A549 (cell line): Measurements from ENCODE around the gene GRHL1. TPM values are rescaled to one million over a fixed set of nuclear protein-coding genes. Genes with fewer than 3 reads are reported as not detected.

Source experiments
- ATAC-seq, 2 experiments: fragments of 200-7000 bp in 1 of 2; fragments of >200 bp in 1 of 2; cut with Nextera tagmentation in 1 of 2; cut with Tn5 transposase in 1 of 2; 3 replicates each; pipeline versions ENCODE4 v1.8.0 to v1.9.1; 2018 to 2020; ENCODE audit warnings: mild to moderate bottlenecking in 1 of 2, moderate library complexity in 1 of 2
- CTCF ChIA-PET: fragments of 300-600 bp; sonication (Branson Sonifier 250); formaldehyde crosslinking; extraction: SDS; loops from one replicate; lab custom pipeline; 2021; ENCODE audit warnings: antibody characterized with exemption, inconsistent platforms; lab: Yijun Ruan, JAX
- POLR2A ChIA-PET: fragments of 350-600 bp; formaldehyde crosslinking; extraction: SDS; loops from one replicate; lab custom pipeline; 2021; ENCODE audit warnings: antibody characterized with exemption, inconsistent platforms; lab: Yijun Ruan, JAX
- DNase-seq, 2 experiments: peaks; one replicate each; pipeline versions ENCODE4 v3.0.0 to v3.0.0-alpha.2; 2011 to 2016; ENCODE audit warnings: low read depth in 1 of 2, low spot score in 1 of 2
- FAIRE-seq: peaks from 2 replicates; lab custom pipeline; 2011; peaks lifted over from hg19 to GRCh38; lab: Jason Lieb, UNC
- H3K27ac ChIP-seq, 2 experiments: fragments of >200 bp; sonication (Bioruptor Twin); formaldehyde crosslinking; 3 replicates each; pipeline ENCODE4 v1.5.1; 2016 to 2017
- H3K4me1 ChIP-seq: fragments of >200 bp; sonication (Bioruptor Twin); formaldehyde crosslinking; 3 replicates; pipeline ENCODE4 v1.6.1; 2016
- H3K4me2 ChIP-seq: fragments of >200 bp; sonication (Bioruptor Twin); formaldehyde crosslinking; 3 replicates; pipeline ENCODE4 v1.6.1; 2016
- H3K4me3 ChIP-seq: fragments of >200 bp; sonication (Bioruptor Twin); formaldehyde crosslinking; 3 replicates; pipeline ENCODE4 v1.5.1; 2016
- H3K9me3 ChIP-seq: fragments of >200 bp; sonication (Bioruptor Twin); formaldehyde crosslinking; 3 replicates; pipeline ENCODE4 v1.6.1; 2016
- ATOH8 ChIP-seq: fragments of 250-450 bp; sonication (Bioruptor Pico); IDR thresholded peaks from 2 replicates; pipeline ENCODE4 v1.5.0; 2020; ENCODE audit warnings: low read depth, mild to moderate bottlenecking, moderate library complexity
- CBX2 ChIP-seq: fragments of 200-600 bp; sonication (generic); IDR thresholded peaks from 2 replicates; pipeline ENCODE4 v1.6.1; 2016; ENCODE audit warnings: low read depth, mild to moderate bottlenecking, borderline replicate concordance
- CEBPB ChIP-seq, 2 experiments: fragments of >200 bp in 1 of 2; sonication (Bioruptor Twin) in 1 of 2; formaldehyde crosslinking in 1 of 2; IDR thresholded peaks; 2 replicates each; pipeline ENCODE4 v1.6.1; 2012 to 2016
- CHD2 ChIP-seq: fragments of 150-350 bp; IDR thresholded peaks from 2 replicates; pipeline ENCODE4 v1.6.1; 2014; ENCODE audit warnings: low read length; ENCODE audit not compliant: partially characterized antibody
- CHD4 ChIP-seq: fragments of 200-600 bp; sonication (generic); IDR thresholded peaks from 2 replicates; pipeline ENCODE4 v1.6.1; 2016; ENCODE audit warnings: antibody characterized with exemption, mild to moderate bottlenecking, borderline replicate concordance
- EHF ChIP-seq: fragments of 250-450 bp; sonication (Bioruptor Pico); IDR thresholded peaks from 2 replicates; pipeline ENCODE4 v1.5.0; 2020; ENCODE audit warnings: mild to moderate bottlenecking
- EHMT2 ChIP-seq: fragments of 200-600 bp; sonication (generic); IDR thresholded peaks from 2 replicates; pipeline ENCODE4 v1.6.1; 2016; ENCODE audit warnings: antibody characterized with exemption, low read depth, mild to moderate bottlenecking, moderate library complexity
- ESRRA ChIP-seq: fragments of 150-350 bp; IDR thresholded peaks from 2 replicates; pipeline ENCODE4 v1.6.1; 2014; ENCODE audit warnings: mild to moderate bottlenecking, low read length, borderline replicate concordance
- FOXS1 ChIP-seq: fragments of 250-450 bp; sonication (Bioruptor Pico); IDR thresholded peaks from 2 replicates; pipeline ENCODE4 v1.5.0; 2020; ENCODE audit warnings: mild to moderate bottlenecking, moderate library complexity
- GATA3 ChIP-seq: IDR thresholded peaks from 2 replicates; pipeline ENCODE4 v1.6.1; 2012; ENCODE audit warnings: borderline replicate concordance
- HDAC2 ChIP-seq: fragments of 200-600 bp; sonication (generic); IDR thresholded peaks from 2 replicates; pipeline ENCODE4 v1.6.1; 2016
- HOXB13 ChIP-seq: fragments of 250-450 bp; sonication (Bioruptor Pico); IDR thresholded peaks from 2 replicates; pipeline ENCODE4 v1.5.0; 2020; ENCODE audit warnings: low read depth, mild to moderate bottlenecking, moderate library complexity
- JUNB ChIP-seq: fragments of >200 bp; sonication (Bioruptor Twin); formaldehyde crosslinking; IDR thresholded peaks from 2 replicates; pipeline ENCODE4 v1.6.1; 2016
- KDM1A ChIP-seq: fragments of 200-600 bp; sonication (generic); IDR thresholded peaks from 2 replicates; pipeline ENCODE4 v1.6.1; 2016; ENCODE audit warnings: low read depth, mild to moderate bottlenecking
- KDM5A ChIP-seq: fragments of 200-600 bp; sonication (generic); IDR thresholded peaks from 2 replicates; pipeline ENCODE4 v1.6.1; 2016; ENCODE audit warnings: antibody characterized with exemption, mild to moderate bottlenecking
- MYC ChIP-seq: IDR thresholded peaks from 2 replicates; pipeline ENCODE4 v1.6.1; 2012; ENCODE audit warnings: mild to moderate bottlenecking, inconsistent platforms, low read length, improper control_type of control experiment, borderline replicate concordance
- NFE2L2 ChIP-seq: fragments of 150-350 bp; conservative IDR thresholded peaks from 2 replicates; pipeline ENCODE4 v1.6.1; 2014; ENCODE audit warnings: low read length
- NPAS2 ChIP-seq: fragments of 250-450 bp; sonication (Bioruptor Pico); IDR thresholded peaks from 2 replicates; pipeline ENCODE4 v1.8.0; 2022; ENCODE audit warnings: mild to moderate bottlenecking, moderate library complexity, borderline replicate concordance
- POLR2A ChIP-seq: IDR thresholded peaks from 2 replicates; pipeline ENCODE4 v1.6.1; 2012; ENCODE audit warnings: mild to moderate bottlenecking, low read length
- POLR2AphosphoS2 ChIP-seq: conservative IDR thresholded peaks from 2 replicates; pipeline ENCODE4 v1.6.1; 2012; ENCODE audit warnings: low read length, improper control_type of control experiment, inconsistent platforms
- RARB ChIP-seq: fragments of 250-450 bp; sonication (Bioruptor Pico); IDR thresholded peaks from 2 replicates; pipeline ENCODE4 v1.8.0; 2021; ENCODE audit warnings: mild to moderate bottlenecking, moderate library complexity
- RCOR1 ChIP-seq: fragments of 150-350 bp; IDR thresholded peaks from 2 replicates; pipeline ENCODE4 v1.6.1; 2014; ENCODE audit warnings: antibody characterized with exemption, low read length, low read depth
- RNF2 ChIP-seq: fragments of 200-600 bp; sonication (generic); IDR thresholded peaks from 2 replicates; pipeline ENCODE4 v1.6.1; 2016; ENCODE audit warnings: low read depth, mild to moderate bottlenecking, antibody characterized with exemption, moderate library complexity, borderline replicate concordance
- SMC3 ChIP-seq: fragments of >200 bp; sonication (Bioruptor Twin); formaldehyde crosslinking; IDR thresholded peaks from 3 replicates; pipeline ENCODE4 v1.6.1; 2018; ENCODE audit warnings: inconsistent platforms
- TFCP2L1 ChIP-seq: fragments of 250-450 bp; sonication (Bioruptor Pico); IDR thresholded peaks from 2 replicates; pipeline ENCODE4 v1.5.0; 2021; ENCODE audit warnings: mild to moderate bottlenecking
- TP53 ChIP-seq: fragments of 250-450 bp; sonication (Bioruptor Pico); IDR thresholded peaks from 2 replicates; pipeline ENCODE4 v1.5.0; 2021; ENCODE audit warnings: mild to moderate bottlenecking, moderate library complexity
- ZC3H11A ChIP-seq: fragments of 450-650 bp; IDR thresholded peaks from 2 replicates; pipeline ENCODE4 v1.6.1; 2014; ENCODE audit warnings: antibody characterized with exemption, mild to moderate bottlenecking
- ZSCAN20 ChIP-seq: fragments of 250-450 bp; sonication (Bioruptor Pico); IDR thresholded peaks from 2 replicates; pipeline ENCODE4 v1.8.0; 2022; ENCODE audit warnings: mild to moderate bottlenecking, moderate library complexity
- WGBS: methylation state at CpG from one replicate; pipeline ENCODE4 v1.1.6; 2017; ENCODE audit errors: missing lambda C conversion rate; 5-methylcytosine and 5-hydroxymethylcytosine counted together
- polyA plus RNA-seq, 4 experiments: library from polyadenylated mRNA; depleted of rRNA in 3 of 4; stranded (reverse); fragments of >200 nt; fragmentation: RNase III in 1 of 4; extraction: RNeasy Plus Mini Kit Qiagen cat#74134 plus additional on column Dnase treatment in 1 of 4; gene quantifications; 2 replicates in 3 of 4; 3 replicates in 1 of 4; pipeline ENCODE4 v1.2.3, GENCODE V29; 2011 to 2017

GRHL1 gene
- polyA plus RNA-seq, 2 of the 4 experiments (the other 2 are of a cell fraction), result 0.68 to 1.2 TPM

- TF ChIP-seq ESRRA, result no peak
Observed at GRCh38 chr2:9981655-9982054, 30.2 kb downstream of the GRHL1 start (continued).

- FAIRE-seq (no peak), ATAC-seq (no peak), DNase-seq (no peak)
- POLR2A ChIA-PET, result no interaction called here
- Histone ChIP-seq H3K4me2 (no peak overlapping the region), H3K4me1 (0 out of 3 replicates have a peak, but pooled peaks cover 3% of the 10 kb centered on the region), H3K9me3 (no peaks in the 10 kb centered on the region), H3K27ac (no peak overlapping the region), H3K4me3 (no peak overlapping the region)
- WGBS, result 80% methylated on average over 8 of the region's 8 CpGs
- CTCF ChIA-PET, result interaction anchor here (0.8 to 7.4 kb wide), 8 partner anchors 11 to 453 kb away, joined by 3 to 117 read pairs (median 8); no protein-coding TSS in a partner anchor
- TF ChIP-seq KDM1A, result no peak
Observed at GRCh38 chr2:9982248-9982647, 30.8 kb downstream of the GRHL1 start.

GRCh38 chr2:9982891-9983290 is 31.4 kb downstream of the GRHL1 start:
- DNase-seq (no peak), ATAC-seq (no peak), FAIRE-seq (no peak)
- Histone ChIP-seq H3K27ac (no peak overlapping the region), H3K4me3 (no peak overlapping the region), H3K9me3 (no peaks in the 10 kb centered on the region), H3K4me1 (0 out of 3 replicates have a peak, but pooled peaks cover 3% of the 10 kb centered on the region), H3K4me2 (no peak overlapping the region)
- ChIA-PET POLR2A (interaction anchor here (0.7 kb wide), 1 partner anchor 452 kb away, joined by 3 read pairs; no protein-coding TSS in a partner anchor), CTCF (interaction anchor here (1.3 to 7.4 kb wide), 11 partner anchors 11 to 452 kb away, joined by 5 to 117 read pairs (median 11); no protein-coding TSS in a partner anchor)
- WGBS, result 79% methylated on average over 10 of the region's 10 CpGs
- TF ChIP-seq HDAC2 (no peak), CHD4 (no peak), POLR2A (no peak), RARB (CRISPR knock-in tag) (no peak), MYC (no peak), CHD2 (no peak), CBX2 (no peak), KDM1A (no peak), EHF (CRISPR knock-in tag) (no peak), GATA3 (no peak), NFE2L2 (no peak)

- DNase-seq (no peak), FAIRE-seq (no peak), ATAC-seq (no peak; a peak in 2 of 6 replicates)
- CTCF ChIA-PET, result interaction anchor here (0.7 to 7.4 kb wide), 40 partner anchors 8 to 1290 kb away, joined by 3 to 117 read pairs (median 7); partner anchors contain the start of gene TAF1B
- TF ChIP-seq CHD4 (no peak), CEBPB (IDR thresholded peaks at IDR 0.05) (peak in 1 of 2 experiments; percentile 18; a peak in 1 of 4 replicates)
- Histone ChIP-seq H3K4me3 (no peak overlapping the region), H3K27ac (no peak overlapping the region), H3K4me2 (peak overlapping the region; percentile 34), H3K4me1 (0 out of 3 replicates have a peak, but pooled peaks cover 3% of the 10 kb centered on the region), H3K9me3 (no peaks in the 10 kb centered on the region)
- POLR2A ChIA-PET, result interaction anchor here (0.7 to 1.1 kb wide), 2 partner anchors 65 to 452 kb away, joined by 3 to 7 read pairs; no protein-coding TSS in a partner anchor
- 42% methylated on average over 15 of the region's 15 CpGs for WGBS
Observed at GRCh38 chr2:9983401-9984216, 32.1 kb downstream of the GRHL1 start.

GRCh38 chr2:9984217-9984739 is 32.8 kb downstream of the GRHL1 start:
- H3K4me3 ChIP-seq, result no peak overlapping the region
- FAIRE-seq, result peak; percentile 79
- 0 out of 3 replicates have a peak, but pooled peaks cover 3% of the 10 kb centered on the region for H3K4me1 ChIP-seq
- ATAC-seq, result peak; percentile 63 to 89
- H3K4me2 ChIP-seq, result peak overlapping the region; percentile 34
- WGBS, result 28% methylated on average over 7 of the region's 7 CpGs
- peak; percentile 46 to 90 for DNase-seq
- H3K9me3 ChIP-seq, result no peaks in the 10 kb centered on the region
- no peak overlapping the region for H3K27ac ChIP-seq
- CTCF ChIA-PET, result interaction anchor here (0.6 to 7.4 kb wide), 49 partner anchors 9 to 1291 kb away, joined by 3 to 117 read pairs (median 5); partner anchors contain the start of gene TAF1B
- POLR2A ChIA-PET, result interaction anchor here (1.1 kb wide), 1 partner anchor 65 kb away, joined by 7 read pairs; no protein-coding TSS in a partner anchor
- TF ChIP-seq HDAC2 (no peak), ZSCAN20 (CRISPR knock-in tag) (no peak), ATOH8 (CRISPR knock-in tag) (no peak), RCOR1 (peak; percentile 49; the same call in 1 of the 2 replicates), JUNB (no peak), SMC3 (peak; percentile 66), RNF2 (no peak), ZC3H11A (no peak), TFCP2L1 (CRISPR knock-in tag) (no peak), CBX2 (no peak), POLR2AphosphoS2 (no peak), EHF (CRISPR knock-in tag) (no peak), TP53 (no peak), FOXS1 (CRISPR knock-in tag) (no peak), NPAS2 (CRISPR knock-in tag) (no peak), KDM5A (no peak), HOXB13 (CRISPR knock-in tag) (no peak), EHMT2 (no peak)
